PC-3 (cell line): ENCODE results near the gene FOXN4. TPM values are rescaled to one million over a fixed set of nuclear protein-coding genes. Genes with fewer than 3 reads are reported as not detected.

Experiments
- ATAC-seq: fragments of 200-7000 bp; cut with Tn5 transposase; 2 replicates; pipeline ENCODE4 v1.9.1; 2020; ENCODE audit warnings: mild to moderate bottlenecking, moderate library complexity
- BruUV-seq: library from RNA; stranded (reverse); fragments of 400-500 nt; replicated peaks from 2 replicates; lab custom pipeline; 2021; lab: Mats Ljungman, UMichigan
- CTCF ChIA-PET: fragments of 300-600 bp; sonication (Branson Sonifier 250); formaldehyde crosslinking; loops from one replicate; lab custom pipeline; 2022; ENCODE audit warnings: antibody characterized with exemption; lab: Charles Lee
- POLR2A ChIA-PET: fragments of 300-600 bp; sonication (Branson Sonifier 250); formaldehyde crosslinking; loops from one replicate; lab custom pipeline; 2022; ENCODE audit warnings: antibody characterized with exemption; ENCODE audit not compliant: unreplicated experiment; lab: Charles Lee
- DNase-seq: peaks from one replicate; pipeline ENCODE4 v3.0.0-alpha.2; 2015
- H2AFZ ChIP-seq: fragments of 300-600 bp; sonication (generic); 2 replicates; pipeline ENCODE4 v1.6.0; 2016; ENCODE audit warnings: antibody characterized with exemption, low read length
- H3F3A ChIP-seq: fragments of 300-600 bp; sonication (generic); one replicate; pipeline ENCODE4 v1.6.0; 2017; ENCODE audit warnings: antibody characterized with exemption, low read length, control low read depth, mild to moderate bottlenecking; ENCODE audit not compliant: unreplicated experiment
- H3K27ac ChIP-seq: fragments of 300-600 bp; sonication (generic); 2 replicates; pipeline ENCODE4 v1.5.1; 2016; ENCODE audit warnings: mild to moderate bottlenecking, low read length
- H3K27me3 ChIP-seq: fragments of 300-600 bp; sonication (generic); 2 replicates; pipeline ENCODE4 v1.6.1; 2016; ENCODE audit warnings: low read length, mixed read lengths
- H3K36me3 ChIP-seq: fragments of 300-600 bp; sonication (generic); 2 replicates; pipeline ENCODE4 v1.6.1; 2016; ENCODE audit warnings: low read depth, mixed run types, low read length, mixed read lengths
- H3K4me1 ChIP-seq: fragments of 300-600 bp; sonication (generic); 2 replicates; pipeline ENCODE4 v1.5.1; 2016; ENCODE audit warnings: low read length; ENCODE audit not compliant: insufficient read depth
- H3K4me2 ChIP-seq: fragments of 300-600 bp; sonication (generic); 2 replicates; pipeline ENCODE4 v1.6.0; 2016; ENCODE audit warnings: low read length
- H3K4me3 ChIP-seq: fragments of 300-600 bp; sonication (generic); 2 replicates; pipeline ENCODE4 v1.5.1; 2016; ENCODE audit warnings: mild to moderate bottlenecking, low read length, mixed read lengths
- H3K79me2 ChIP-seq: fragments of 300-600 bp; sonication (generic); 2 replicates; pipeline ENCODE4 v1.6.1; 2017; ENCODE audit warnings: low read length, mixed read lengths
- H3K9ac ChIP-seq: fragments of 300-600 bp; sonication (generic); 2 replicates; pipeline ENCODE4 v1.6.0; 2016; ENCODE audit warnings: mild to moderate bottlenecking, low read length
- H3K9me2 ChIP-seq: fragments of 300-600 bp; sonication (generic); replicated peaks from 2 replicates; pipeline ENCODE4 v1.6.1; 2016; ENCODE audit warnings: mixed run types, low read length, mixed read lengths
- H3K9me3 ChIP-seq: fragments of 300-600 bp; sonication (generic); 2 replicates; pipeline ENCODE4 v1.6.1; 2016; ENCODE audit warnings: low read length, mixed read lengths
- H4K20me1 ChIP-seq: fragments of 300-600 bp; sonication (generic); 2 replicates; pipeline ENCODE4 v1.6.1; 2016; ENCODE audit warnings: low read length, mixed read lengths
- CTCF ChIP-seq: fragments of 300-600 bp; sonication (generic); conservative IDR thresholded peaks from 2 replicates; pipeline ENCODE4 v1.5.1; 2017; ENCODE audit warnings: antibody characterized with exemption, low read depth, mild to moderate bottlenecking, low read length
- EZH2 ChIP-seq: fragments of 300-600 bp; sonication (generic); IDR thresholded peaks from one replicate; pipeline ENCODE4 v1.6.1; 2017; ENCODE audit warnings: antibody characterized with exemption, mild to moderate bottlenecking, low read length; ENCODE audit not compliant: unreplicated experiment
- EZH2phosphoT487 ChIP-seq: fragments of 300-600 bp; sonication (generic); IDR thresholded peaks from 2 replicates; pipeline ENCODE4 v1.6.1; 2018; ENCODE audit warnings: mild to moderate bottlenecking, antibody characterized with exemption, low read length, borderline replicate concordance
- intact Hi-C: fragments of 100-400 bp; cut with micrococcal nuclease; formaldehyde crosslinking; loops from 2 replicates; pipeline ENCODE4 v1.9.0; 2023
- total RNA-seq: library from RNA; depleted of rRNA; stranded (reverse); fragments of >200 nt; gene quantifications from 2 replicates; pipeline ENCODE4 v1.2.3, GENCODE V29; 2014

FOXN4 gene
- total RNA-seq, 1 experiment from 2014 or later: not detected

- Histone ChIP-seq H3K79me2 (no peaks in the 10 kb centered on the region), H3K9ac (no peak overlapping the region), H3K4me2 (no peak overlapping the region), H3K9me2 (no peaks in the 10 kb centered on the region), H2AFZ (no peak overlapping the region), H3K36me3 (no peaks in the 10 kb centered on the region), H3K27me3 (peaks cover 22% of the 10 kb centered on the region; the same call in 1 of the 2 replicates), H4K20me1 (no peaks in the 10 kb centered on the region), H3K4me1 (no peaks in the 10 kb centered on the region), H3K4me3 (no peak overlapping the region), H3K9me3 (no peaks in the 10 kb centered on the region), H3F3A (no peaks in the 10 kb centered on the region), H3K27ac (no peak overlapping the region)
- DNase-seq (no peak), ATAC-seq (no peak)
- ChIA-PET POLR2A (no interaction called here), CTCF (no interaction called here)
- intact Hi-C loops: no loop called here
- no peak for TF ChIP-seq EZH2phosphoT487
- TF ChIP-seq EZH2: no peak
- TF ChIP-seq CTCF: no peak
- BruUV-seq: no TSS peak
Measured at GRCh38 chr12:109294286-109294796, 14.7 kb downstream of the FOXN4 start.

GRCh38 chr12:109293106-109293505 lies 16.0 kb downstream of the FOXN4 start:
- H3K27ac ChIP-seq: no peak overlapping the region
- no peak overlapping the region for H3K4me2 ChIP-seq
- H3K9me3 ChIP-seq: no peaks in the 10 kb centered on the region
- no peaks in the 10 kb centered on the region for H3F3A ChIP-seq
- no peak overlapping the region for H3K9ac ChIP-seq
- CTCF ChIA-PET: no interaction called here
- TF ChIP-seq EZH2 (no peak), EZH2phosphoT487 (no peak), CTCF (no peak)
- DNase-seq (no peak), ATAC-seq (no peak)
- no peaks in the 10 kb centered on the region for H3K79me2 ChIP-seq
- no peak overlapping the region for H2AFZ ChIP-seq
- BruUV-seq: no TSS peak
- H3K4me1 ChIP-seq: no peaks in the 10 kb centered on the region
- H4K20me1 ChIP-seq: no peaks in the 10 kb centered on the region
- H3K4me3 ChIP-seq: no peak overlapping the region
- intact Hi-C loops: no loop called here
- POLR2A ChIA-PET: no interaction called here
- no peaks in the 10 kb centered on the region for H3K9me2 ChIP-seq
- peaks cover 20% of the 10 kb centered on the region; the same call in 1 of the 2 replicates for H3K27me3 ChIP-seq
- no peaks in the 10 kb centered on the region for H3K36me3 ChIP-seq

GRCh38 chr12:109292342-109292711 lies 16.8 kb downstream of the FOXN4 start:
- Histone ChIP-seq H4K20me1 (no peaks in the 10 kb centered on the region), H3K27ac (no peak overlapping the region), H3K79me2 (no peaks in the 10 kb centered on the region), H3K27me3 (peaks cover 14% of the 10 kb centered on the region; the same call in 1 of the 2 replicates), H3K9me2 (no peaks in the 10 kb centered on the region), H3K4me1 (no peaks in the 10 kb centered on the region), H3K9me3 (no peaks in the 10 kb centered on the region), H3K36me3 (no peaks in the 10 kb centered on the region), H2AFZ (no peak overlapping the region), H3K4me2 (no peak overlapping the region), H3K9ac (no peak overlapping the region), H3F3A (no peaks in the 10 kb centered on the region), H3K4me3 (no peak overlapping the region)
- ChIA-PET POLR2A (no interaction called here), CTCF (no interaction called here)
- ATAC-seq (no peak), DNase-seq (no peak)
- BruUV-seq: no TSS peak
- TF ChIP-seq EZH2 (no peak), CTCF (no peak), EZH2phosphoT487 (no peak)
- intact Hi-C loops: no loop called here
